ENCODE measurements around the gene EPC1.
"Not testable (repeated sequence)": the region's sequence is repeated elsewhere in the genome, so short reads cannot be mapped to it uniquely, and the experiment has no call there.

GRCh38 chr10:32354690-32355089 lies 7.7 kb upstream of the EPC1 start:
- TF ChIP-seq ZFP3 (CRISPR knock-in tag; IDR thresholded peaks at IDR 0.05); ESRRG (CRISPR knock-in tag; IDR thresholded peaks at IDR 0.05); PATZ1 (CRISPR knock-in tag; IDR thresholded peaks at IDR 0.05; ENCODE audit: borderline replicate concordance); GLIS3 (CRISPR knock-in tag; IDR thresholded peaks at IDR 0.05); TOX (CRISPR knock-in tag; IDR thresholded peaks at IDR 0.05; ENCODE audit: borderline replicate concordance); CSDC2 (CRISPR knock-in tag; IDR thresholded peaks at IDR 0.05): not testable (repeated sequence)

All from SK-N-SH treated with all-trans-retinoic acid at 6 μM for 48 hours (cell line).